ENCODE data around the gene LRMDA. TPM values are rescaled to one million over a fixed set of nuclear protein-coding genes. Genes with fewer than 3 reads are reported as not detected.

The LRMDA gene
- total and polyA plus RNA-seq, 2 donors from 2014 or later: 23.2 to 48.6 TPM

DNA sequence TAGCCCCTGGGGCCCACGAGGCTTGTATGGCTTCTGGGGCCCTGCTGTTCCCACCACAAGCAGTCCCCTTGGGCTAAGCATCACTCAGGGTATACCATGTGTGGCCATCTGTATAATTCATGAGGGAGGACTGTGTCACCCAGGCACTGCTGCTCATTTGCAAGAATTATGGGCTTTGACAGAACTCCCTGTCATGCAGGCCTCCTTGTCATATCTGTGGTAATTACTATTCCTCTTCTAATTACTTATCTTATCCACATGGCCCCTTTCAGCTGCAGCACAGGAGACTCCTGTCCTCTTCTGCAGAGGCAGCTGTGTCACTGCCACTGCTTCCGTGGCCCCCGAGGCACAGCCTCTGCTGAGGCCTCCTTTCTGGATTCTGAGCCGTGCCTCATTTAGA is 46.3 kb downstream of the LRMDA start:
- no peaks in the 10 kb centered on the region for H3K36me3 ChIP-seq (ENCODE audit: control insufficient read depth in 2 of 3, insufficient read depth in 3 of 3, low read length in 3 of 3)
- H3K27ac ChIP-seq (ENCODE audit: low read depth in 2 of 2, low read length in 2 of 2): no peak overlapping the region
- intact Hi-C loops (cut with DNase I): no loop called here
- DNase-seq (no peak), FAIRE-seq (no peak)
- no peak overlapping the region for H3K4me3 ChIP-seq (ENCODE audit: low read length in 3 of 3)
- H3K9me3 ChIP-seq (ENCODE audit: control insufficient read depth in 2 of 3, insufficient read depth in 1 of 3, low read length in 3 of 3): no peaks in the 10 kb centered on the region
- no peak overlapping the region for H3K9ac ChIP-seq (ENCODE audit: low read length in 3 of 3)
- H3K27me3 ChIP-seq (ENCODE audit: control insufficient read depth, insufficient read depth, low read length): no peaks in the 10 kb centered on the region
- TF ChIP-seq CTCF (IDR thresholded peaks at IDR 0.05; ENCODE audit: borderline replicate concordance, extremely low read depth, insufficient read depth): no peak
- H3K4me1 ChIP-seq (ENCODE audit: control insufficient read depth in 2 of 3, insufficient read depth in 2 of 3, low read depth in 1 of 3, low read length in 3 of 3): no peaks in the 10 kb centered on the region

DNA sequence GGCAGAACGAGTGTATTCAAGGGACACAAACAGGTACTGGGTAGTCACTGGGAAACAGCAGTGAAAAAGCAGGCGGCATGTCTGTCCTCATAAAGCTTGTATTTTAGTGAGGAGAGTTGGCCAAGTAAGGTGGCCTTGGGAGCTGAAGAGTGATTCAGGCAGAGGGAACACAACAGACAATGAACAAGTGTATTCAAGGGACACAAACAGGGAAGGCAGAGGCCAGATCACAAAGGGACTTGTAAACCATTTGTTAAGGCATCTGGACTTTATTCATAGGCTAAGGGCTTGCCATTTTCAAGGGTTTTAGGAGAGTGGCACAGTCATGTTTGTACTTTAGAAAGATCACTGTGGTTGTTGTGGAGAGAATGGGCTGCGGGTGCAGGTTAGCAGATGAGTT is 49.0 kb downstream of the LRMDA start:
- Histone ChIP-seq H3K4me1 (ENCODE audit: control insufficient read depth in 2 of 3, insufficient read depth in 2 of 3, low read depth in 1 of 3, low read length in 3 of 3) (no peaks in the 10 kb centered on the region), H3K9me3 (ENCODE audit: control insufficient read depth in 2 of 3, insufficient read depth in 1 of 3, low read length in 3 of 3) (peaks cover 0 to 4% (median 0%) of the 10 kb centered on the region in 3 donors), H3K4me3 (ENCODE audit: low read length in 3 of 3) (no peak overlapping the region), H3K9ac (ENCODE audit: low read length in 3 of 3) (no peak overlapping the region), H3K27ac (ENCODE audit: low read depth in 2 of 2, low read length in 2 of 2) (no peak overlapping the region), H3K27me3 (ENCODE audit: control insufficient read depth, insufficient read depth, low read length) (no peaks in the 10 kb centered on the region), H3K36me3 (ENCODE audit: control insufficient read depth in 2 of 3, insufficient read depth in 3 of 3, low read length in 3 of 3) (no peaks in the 10 kb centered on the region)
- no peak for TF ChIP-seq CTCF (IDR thresholded peaks at IDR 0.05; ENCODE audit: borderline replicate concordance, extremely low read depth, insufficient read depth)
- FAIRE-seq (no peak), DNase-seq (no peak)
- intact Hi-C loops (cut with DNase I): no loop called here

DNA sequence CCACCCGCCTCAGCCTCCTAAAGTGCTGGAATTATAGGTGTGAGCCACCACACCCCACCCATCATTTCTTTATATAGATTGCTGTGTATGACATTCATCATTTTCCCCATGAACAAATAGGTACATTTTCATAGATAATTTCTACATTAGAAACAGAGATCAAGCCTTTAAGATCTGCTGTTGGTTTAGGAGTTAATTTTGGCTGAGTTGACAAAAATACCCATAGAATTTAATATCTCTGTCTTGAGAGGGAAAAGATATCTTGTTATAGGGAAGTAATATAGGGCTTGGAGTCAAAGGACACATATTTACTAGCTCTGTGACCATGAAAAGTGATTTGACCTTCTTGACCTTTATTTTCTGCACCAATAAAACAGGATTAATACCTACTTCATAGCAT is 51.8 kb downstream of the LRMDA start:
- Histone ChIP-seq H3K4me3 (ENCODE audit: low read length in 3 of 3) (no peak overlapping the region), H3K27me3 (ENCODE audit: control insufficient read depth, insufficient read depth, low read length) (no peaks in the 10 kb centered on the region), H3K36me3 (ENCODE audit: control insufficient read depth in 2 of 3, insufficient read depth in 3 of 3, low read length in 3 of 3) (no peaks in the 10 kb centered on the region), H3K9ac (ENCODE audit: low read length in 3 of 3) (no peak overlapping the region), H3K9me3 (ENCODE audit: control insufficient read depth in 2 of 3, insufficient read depth in 1 of 3, low read length in 3 of 3) (peaks cover 0 to 4% (median 0%) of the 10 kb centered on the region in 3 donors), H3K27ac (ENCODE audit: low read depth in 2 of 2, low read length in 2 of 2) (no peak overlapping the region), H3K4me1 (ENCODE audit: control insufficient read depth in 2 of 3, insufficient read depth in 2 of 3, low read depth in 1 of 3, low read length in 3 of 3) (no peaks in the 10 kb centered on the region)
- no peak for TF ChIP-seq CTCF (IDR thresholded peaks at IDR 0.05; ENCODE audit: borderline replicate concordance, extremely low read depth, insufficient read depth)
- no peak for FAIRE-seq
- no peak for DNase-seq
- intact Hi-C loops (cut with DNase I): no loop called here

GRCh38 chr10:75484717-75485116 is 53.3 kb downstream of the LRMDA start:
- no peaks in the 10 kb centered on the region for H3K27me3 ChIP-seq (ENCODE audit: control insufficient read depth, insufficient read depth, low read length)
- no peak for FAIRE-seq
- no peak for DNase-seq
- H3K27ac ChIP-seq (ENCODE audit: low read depth in 2 of 2, low read length in 2 of 2): no peak overlapping the region
- H3K9me3 ChIP-seq (ENCODE audit: control insufficient read depth in 2 of 3, insufficient read depth in 1 of 3, low read length in 3 of 3): peaks cover 0 to 4% (median 0%) of the 10 kb centered on the region in 3 donors
- no peak overlapping the region for H3K9ac ChIP-seq (ENCODE audit: low read length in 3 of 3)
- H3K4me1 ChIP-seq (ENCODE audit: control insufficient read depth in 2 of 3, insufficient read depth in 2 of 3, low read depth in 1 of 3, low read length in 3 of 3): no peaks in the 10 kb centered on the region
- intact Hi-C loops (cut with DNase I): no loop called here
- no peaks in the 10 kb centered on the region for H3K36me3 ChIP-seq (ENCODE audit: control insufficient read depth in 2 of 3, insufficient read depth in 3 of 3, low read length in 3 of 3)
- no peak overlapping the region for H3K4me3 ChIP-seq (ENCODE audit: low read length in 3 of 3)
- no peak for TF ChIP-seq CTCF (IDR thresholded peaks at IDR 0.05; ENCODE audit: borderline replicate concordance, extremely low read depth, insufficient read depth)
